Heart left ventricle (tissue), 13 donors: ENCODE data around the gene PIP5KL1.

Experiments
- POLR2A ChIP-seq, 2 donors: fragments of 450-650 bp; IDR thresholded peaks; one replicate each; pipeline ENCODE4 v1.6.1; 2017; ENCODE audit warnings: antibody characterized with exemption in 2 of 2, mild to moderate bottlenecking in 2 of 2, moderate library complexity in 2 of 2
- TF ChIP-seq, protein P1 (sequence below), 12 donors: fragments of 200-600 bp; sonication (generic) in 4 of 12; IDR thresholded peaks; one replicate each; pipeline versions ENCODE4 v1.5.0 to v1.8.0; 2018 to 2022; ENCODE audit warnings: antibody characterized with exemption in 12 of 12, mild to moderate bottlenecking in 5 of 12
- donor health status: ischemic (EF 13 %, LVEDD 7.1; RV severe dilation, severe dysfunction).
- donor health status: DM: no; HTN: yes; CAD: no.
- donor health status: DM: no; HTN: no; CAD: no.
- donor health status: ischemic (EF 25% LVEDD 6.9; RV normal size, moderate dysfunction).
- donor health status: ischemic (EF 25% LVEDD 5.7; RV mildly dilated, moderate dysfunction).
- donor health status: ischemic (EF 35%, LVEDD 5.7; RV mildly dilated, moderate dysfunction).
- donor health status: nonischemic (EF 11% LVEDD 7.7; RV severe dilation, severe dysfunction).
- donor health status: DM: yes; HTN: yes; CAD: no.
- donor health status: PGD.
- donor health status: ischemic (EF 29% LVEDD 5.4; RV normal size, mild dysfunction).
- donor health status: nonischemic (EF 23%, LVEDD 6.1; RV moderate dilation, normal function).

DNA sequence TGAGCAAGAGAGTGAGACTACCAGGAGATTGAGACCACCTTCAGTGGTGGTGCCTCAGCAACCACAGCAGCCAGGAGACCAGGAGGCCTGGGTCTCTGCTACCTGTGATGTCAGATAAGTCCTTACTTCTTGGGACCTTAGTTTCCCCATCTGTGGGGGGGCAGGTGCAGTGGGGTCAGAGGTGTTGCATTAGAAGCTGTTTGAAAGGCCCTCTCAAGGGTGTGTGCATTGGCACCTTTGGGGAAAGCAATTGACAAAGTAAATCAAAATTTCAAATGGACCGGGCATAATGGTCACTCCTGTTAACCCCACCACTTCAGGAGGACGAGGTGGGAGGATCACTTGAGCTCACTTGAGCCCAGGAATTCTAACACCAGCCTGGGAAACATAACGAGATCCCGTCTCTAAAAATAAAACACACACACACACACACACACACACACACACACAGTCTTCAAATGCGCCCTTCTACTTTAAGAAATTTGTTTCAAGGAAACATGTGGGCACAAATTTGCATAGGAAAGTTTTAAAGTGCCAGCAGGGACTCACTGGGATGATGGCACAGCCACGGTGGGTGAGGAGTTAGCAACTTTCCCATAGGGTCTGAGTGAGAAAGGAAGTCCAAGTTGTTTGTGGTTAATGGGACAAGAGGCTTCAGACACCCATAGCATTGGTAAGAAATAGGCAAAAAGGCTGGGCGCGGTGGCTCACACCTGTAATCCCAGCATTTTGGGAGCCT, 51.8 kb downstream of the PIP5KL1 start:
- TF ChIP-seq, protein P1, sequence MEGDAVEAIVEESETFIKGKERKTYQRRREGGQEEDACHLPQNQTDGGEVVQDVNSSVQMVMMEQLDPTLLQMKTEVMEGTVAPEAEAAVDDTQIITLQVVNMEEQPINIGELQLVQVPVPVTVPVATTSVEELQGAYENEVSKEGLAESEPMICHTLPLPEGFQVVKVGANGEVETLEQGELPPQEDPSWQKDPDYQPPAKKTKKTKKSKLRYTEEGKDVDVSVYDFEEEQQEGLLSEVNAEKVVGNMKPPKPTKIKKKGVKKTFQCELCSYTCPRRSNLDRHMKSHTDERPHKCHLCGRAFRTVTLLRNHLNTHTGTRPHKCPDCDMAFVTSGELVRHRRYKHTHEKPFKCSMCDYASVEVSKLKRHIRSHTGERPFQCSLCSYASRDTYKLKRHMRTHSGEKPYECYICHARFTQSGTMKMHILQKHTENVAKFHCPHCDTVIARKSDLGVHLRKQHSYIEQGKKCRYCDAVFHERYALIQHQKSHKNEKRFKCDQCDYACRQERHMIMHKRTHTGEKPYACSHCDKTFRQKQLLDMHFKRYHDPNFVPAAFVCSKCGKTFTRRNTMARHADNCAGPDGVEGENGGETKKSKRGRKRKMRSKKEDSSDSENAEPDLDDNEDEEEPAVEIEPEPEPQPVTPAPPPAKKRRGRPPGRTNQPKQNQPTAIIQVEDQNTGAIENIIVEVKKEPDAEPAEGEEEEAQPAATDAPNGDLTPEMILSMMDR (IDR thresholded peaks at IDR 0.05) = no peak
- no peak for TF ChIP-seq POLR2A (IDR thresholded peaks at IDR 0.05)
